T47D (cell line): Measurements from ENCODE around the gene SLC39A5.

Experiments
- DNase-seq, 2 experiments: peaks; one replicate each; pipeline versions ENCODE4 v3.0.0 to v3.0.0-alpha.2; 2011 to 2012; ENCODE audit warnings: low read depth in 1 of 2, low spot score in 1 of 2
- JUND ChIP-seq: IDR thresholded peaks from 2 replicates; pipeline ENCODE4 v1.6.1; 2012; ENCODE audit warnings: low read depth
- in situ Hi-C: cut with HindIII; loops from 2 replicates; pipeline ENCODE4 v1.10.0; 2016; ENCODE audit warnings: low sequenced_read_pairs, low pct_unique_long_range_greater_than_20kb

Gene SLC39A5

DNA sequence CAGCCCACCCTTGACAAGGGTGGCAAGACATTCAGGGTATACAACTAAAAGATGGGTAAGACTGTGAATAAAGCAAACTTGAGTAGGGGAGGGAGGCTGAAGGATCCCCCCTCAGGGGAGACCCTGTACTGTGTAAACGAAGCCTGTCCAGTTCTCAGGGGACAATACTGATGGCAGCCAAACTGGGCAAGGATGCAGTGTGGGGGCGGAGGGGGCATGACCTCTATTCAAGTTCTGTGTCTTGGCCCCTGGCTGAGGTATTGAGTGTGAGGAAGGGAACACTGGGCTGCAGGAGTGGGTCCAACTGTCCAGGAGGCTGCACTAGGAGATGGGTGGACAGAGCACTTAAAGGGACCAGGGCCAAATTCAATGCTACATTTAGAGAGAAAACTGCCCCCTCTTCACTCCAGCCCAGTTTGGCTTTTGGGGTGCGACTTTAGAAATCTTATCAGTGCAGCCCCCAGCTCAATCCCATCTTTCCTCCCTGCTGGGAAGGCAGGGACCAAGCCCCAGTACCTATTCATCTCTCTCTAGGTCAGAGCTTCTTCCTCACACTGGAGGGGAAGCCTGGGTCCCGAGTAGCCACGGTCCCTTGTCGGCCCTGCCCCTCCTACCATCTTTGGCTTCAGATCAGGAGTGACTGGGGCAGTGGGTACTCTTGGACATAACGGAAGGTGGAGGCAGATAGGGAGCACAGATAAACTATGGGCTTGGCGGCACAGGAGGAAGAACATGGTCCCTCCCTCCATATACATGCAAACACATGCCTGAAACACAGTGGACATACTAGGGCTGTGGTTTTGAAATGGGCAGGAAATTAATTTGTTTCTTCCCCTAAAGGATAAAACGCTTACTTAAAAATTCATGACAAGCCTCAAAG is 11.8 kb downstream of the SLC39A5 start:
- no peak for TF ChIP-seq JUND
- no peak for DNase-seq
- in situ Hi-C loops = no loop called here

DNA sequence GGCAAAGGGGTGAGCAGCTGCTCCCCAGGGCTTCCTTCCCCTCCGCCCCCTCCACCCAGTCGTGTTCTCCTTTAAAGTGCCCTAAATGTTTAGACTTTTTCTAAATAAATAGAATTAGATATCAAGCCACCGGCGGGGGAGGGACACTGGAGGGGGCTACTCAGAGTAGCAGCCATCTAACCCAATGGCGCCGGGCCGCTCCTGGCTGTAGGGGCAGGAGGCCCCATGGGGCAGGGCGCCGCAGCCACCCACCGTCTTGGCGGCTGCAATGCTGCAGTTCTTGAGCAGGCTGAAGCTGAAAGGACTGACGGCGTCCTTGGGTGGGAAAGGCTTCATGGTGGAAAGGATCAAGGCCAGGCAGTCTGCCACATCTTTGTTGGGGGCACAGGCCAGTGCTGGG is 13.1 kb downstream of the SLC39A5 start:
- TF ChIP-seq JUND = no peak
- DNase-seq = no peak
- in situ Hi-C loops = no loop called here

DNA sequence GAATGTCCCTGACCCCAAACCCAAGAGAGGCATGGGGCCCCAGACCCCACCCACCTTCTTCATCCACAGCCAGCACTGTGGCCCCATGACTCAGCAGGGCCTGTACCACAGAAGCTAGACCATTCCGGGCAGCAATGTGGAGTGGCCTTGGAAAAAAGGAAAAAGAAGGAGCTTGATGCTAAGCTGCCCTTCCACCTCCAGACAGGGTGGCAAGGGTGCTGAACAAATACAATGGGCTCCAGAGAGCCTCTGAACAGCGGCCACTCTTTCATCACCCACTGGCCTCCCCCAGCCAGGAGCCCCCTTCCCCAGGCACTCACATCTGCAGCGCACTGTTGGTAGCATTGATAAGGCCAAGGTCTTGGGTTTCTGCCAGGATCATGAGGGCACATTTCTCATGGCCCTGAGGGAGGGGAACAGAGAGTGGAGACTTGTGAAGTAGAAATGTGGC is 13.9 kb downstream of the SLC39A5 start:
- no peak for TF ChIP-seq JUND
- DNase-seq = no peak
- in situ Hi-C loops = no loop called here

DNA sequence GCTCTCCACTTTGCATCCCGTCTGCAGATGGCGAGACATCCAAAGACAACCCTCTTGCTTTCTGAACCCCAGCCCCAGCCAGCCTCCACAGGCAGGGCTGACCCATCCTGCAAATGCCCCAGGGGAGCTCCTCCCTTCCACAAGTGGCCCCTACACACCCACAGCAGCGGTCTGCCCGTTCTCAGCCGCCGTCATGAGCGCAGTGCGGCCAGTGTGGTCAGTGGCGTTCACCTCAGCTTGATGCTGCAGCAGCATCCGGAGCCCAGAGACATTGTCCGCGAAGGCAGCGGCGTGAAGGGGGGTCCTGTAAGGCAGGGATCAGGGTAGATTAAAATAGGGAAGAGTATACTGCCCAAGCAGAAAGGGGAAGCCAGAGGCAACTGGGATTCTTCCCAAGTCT is 14.6 kb downstream of the SLC39A5 start:
- no peak for TF ChIP-seq JUND
- in situ Hi-C loops = no loop called here
- no peak for DNase-seq

DNA sequence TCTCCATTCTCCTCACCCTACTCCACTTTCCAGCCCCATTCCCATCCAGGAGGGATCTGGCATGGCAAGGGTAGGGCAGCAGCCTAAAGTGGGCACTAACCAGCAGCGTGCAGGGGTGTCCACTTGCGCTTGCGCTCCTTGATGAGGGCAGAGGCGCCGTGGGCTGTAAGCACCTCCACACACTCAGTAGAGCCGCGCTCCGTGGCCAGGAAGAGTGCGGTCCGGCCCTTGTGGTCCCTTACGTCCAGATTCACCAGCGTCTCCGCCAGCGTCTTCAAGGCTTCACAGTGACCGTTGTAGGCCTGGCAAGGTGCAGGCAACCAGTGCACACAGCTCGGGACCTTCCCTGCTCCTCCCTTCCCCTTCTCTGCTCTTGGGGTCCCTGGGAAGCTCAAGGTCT is 18.1 kb downstream of the SLC39A5 start:
- in situ Hi-C loops = no loop called here
- no peak for TF ChIP-seq JUND
- DNase-seq = no peak

DNA sequence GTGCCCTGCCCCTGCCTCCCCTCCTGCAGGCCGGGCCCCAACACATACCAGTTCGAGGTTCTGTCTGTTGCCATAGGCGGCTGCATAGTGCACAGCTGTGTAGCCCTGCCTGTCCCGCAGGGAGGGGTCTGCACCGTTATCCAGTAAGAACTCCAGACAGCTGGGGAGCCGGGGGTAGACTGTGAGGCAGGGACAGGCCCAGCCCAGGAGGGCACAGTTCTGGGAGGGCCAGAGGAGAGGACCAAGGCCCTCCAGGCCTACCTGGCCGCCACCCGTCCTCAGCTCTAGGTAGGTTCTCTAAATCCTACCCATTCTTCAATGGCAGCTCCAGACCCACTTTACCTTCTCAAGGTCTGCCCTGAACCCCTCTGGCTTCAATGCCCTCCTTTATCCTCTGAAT is 18.9 kb downstream of the SLC39A5 start:
- TF ChIP-seq JUND = no peak
- no peak for DNase-seq
- in situ Hi-C loops = no loop called here

DNA sequence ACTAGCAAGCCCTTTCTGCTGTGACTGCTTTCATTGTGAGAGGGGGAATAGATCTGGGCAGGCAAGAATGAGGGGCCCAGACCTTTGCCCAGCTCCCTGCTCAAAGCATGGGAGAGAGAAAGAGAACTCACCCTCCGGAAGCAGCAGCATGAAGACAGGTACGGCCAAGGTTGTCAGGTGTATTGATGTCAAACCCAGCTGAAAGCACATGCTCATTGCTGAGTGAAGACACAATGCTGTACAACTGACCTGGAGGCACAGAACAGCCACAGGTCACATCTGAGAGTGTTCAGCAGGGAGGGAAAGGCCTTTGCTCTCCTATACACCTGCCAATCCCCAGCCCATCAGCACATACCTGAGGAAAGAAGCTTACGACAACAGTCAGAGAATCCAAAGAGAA is 22.8 kb downstream of the SLC39A5 start:
- in situ Hi-C loops = no loop called here
- DNase-seq = no peak
- no peak for TF ChIP-seq JUND

DNA sequence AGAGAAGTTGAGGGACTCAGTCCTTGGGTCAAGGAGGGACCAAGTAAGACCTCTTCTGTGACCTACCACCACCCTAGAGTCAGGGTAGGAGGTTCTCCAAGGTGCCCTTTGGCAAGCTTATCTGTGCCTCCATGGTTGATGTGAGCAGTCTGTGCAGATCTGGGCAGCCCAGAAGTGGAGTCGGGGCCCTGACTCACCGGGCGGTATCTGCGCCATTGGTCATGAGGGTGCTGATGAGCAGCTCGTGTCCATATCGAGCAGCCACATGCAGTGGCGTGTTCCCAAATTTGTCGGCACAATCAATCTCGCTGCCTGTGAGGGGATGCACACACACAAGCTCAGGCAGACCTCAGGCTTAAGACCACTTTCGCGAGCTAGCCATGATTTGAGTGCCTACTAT is 23.2 kb downstream of the SLC39A5 start:
- in situ Hi-C loops = no loop called here
- no peak for TF ChIP-seq JUND
- no peak for DNase-seq

DNA sequence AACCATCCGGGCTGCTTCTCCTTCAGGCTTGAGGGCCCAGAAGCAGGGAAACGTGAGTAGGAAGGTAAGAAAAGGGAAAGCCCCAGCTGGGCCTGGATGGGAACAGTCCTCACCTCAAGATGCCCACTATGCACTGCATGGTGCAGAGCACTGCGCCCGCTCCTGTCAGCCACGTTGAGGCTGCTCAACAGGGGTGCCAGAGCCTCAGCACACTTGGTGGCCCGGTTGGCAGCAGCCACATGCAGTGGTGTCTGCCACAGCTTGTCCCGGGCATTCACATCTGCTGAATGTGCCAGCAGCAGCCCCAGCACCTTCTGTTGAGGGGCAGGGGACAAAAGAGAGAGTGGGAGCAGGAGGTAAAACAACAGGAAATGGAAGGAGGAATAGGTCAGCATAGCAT is 25.8 kb downstream of the SLC39A5 start:
- in situ Hi-C loops = no loop called here
- no peak for DNase-seq

DNA sequence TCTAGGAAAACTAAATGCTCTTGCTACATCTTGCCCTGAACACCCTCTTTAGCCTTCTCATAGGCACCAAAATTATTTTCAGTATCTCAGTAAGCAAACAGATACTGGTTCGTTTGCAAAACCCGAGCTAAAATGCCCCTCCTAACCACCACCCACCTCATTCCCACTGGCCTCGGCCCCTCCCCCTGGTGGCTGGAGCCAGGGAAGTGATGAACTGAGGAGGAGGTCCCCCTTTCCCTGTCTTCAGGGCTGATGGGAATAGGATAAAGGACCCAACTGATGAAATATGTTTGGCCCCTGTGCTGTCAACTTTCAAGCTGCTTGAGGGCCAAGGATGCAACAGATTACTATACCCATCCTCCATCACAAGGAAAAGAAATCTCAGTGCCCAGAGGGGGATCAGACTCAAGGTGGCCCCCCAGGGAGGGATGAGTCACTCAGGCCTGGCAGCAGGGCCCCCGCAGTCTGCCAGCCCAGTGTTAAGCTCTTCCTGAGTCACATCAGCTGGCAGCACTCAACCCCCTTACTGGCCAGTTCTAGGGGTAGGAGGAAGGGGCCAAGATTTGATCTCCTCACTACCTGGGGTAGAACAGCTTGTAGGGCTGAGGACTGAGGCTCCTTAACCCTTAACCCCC is 26.6 kb downstream of the SLC39A5 start:
- in situ Hi-C loops = no loop called here
- TF ChIP-seq JUND = no peak
- DNase-seq = no peak

More for the DNA sequence above, 25.8 kb downstream of the SLC39A5 start:
- no peak for TF ChIP-seq JUND

DNA sequence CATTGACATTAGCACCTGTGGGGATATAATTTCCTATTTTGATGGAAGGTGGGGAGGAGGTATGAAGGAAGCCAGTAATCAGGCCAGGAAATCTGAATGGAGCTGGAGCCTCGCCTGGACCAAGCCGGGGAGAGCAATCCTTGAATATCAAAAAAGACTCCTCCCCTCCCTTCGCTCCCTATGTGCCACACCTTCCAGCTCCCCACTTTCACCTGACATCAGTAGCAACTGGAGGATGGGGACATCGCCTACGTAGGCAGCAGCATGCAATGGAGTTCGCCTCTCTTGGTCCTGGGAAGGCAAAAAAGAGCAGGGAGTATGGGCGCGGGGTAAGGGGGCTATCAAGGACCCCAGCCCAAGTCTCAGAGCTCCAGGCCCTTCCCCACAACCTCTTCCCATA is 27.2 kb downstream of the SLC39A5 start:
- in situ Hi-C loops = no loop called here
- no peak for TF ChIP-seq JUND
- no peak for DNase-seq

DNA sequence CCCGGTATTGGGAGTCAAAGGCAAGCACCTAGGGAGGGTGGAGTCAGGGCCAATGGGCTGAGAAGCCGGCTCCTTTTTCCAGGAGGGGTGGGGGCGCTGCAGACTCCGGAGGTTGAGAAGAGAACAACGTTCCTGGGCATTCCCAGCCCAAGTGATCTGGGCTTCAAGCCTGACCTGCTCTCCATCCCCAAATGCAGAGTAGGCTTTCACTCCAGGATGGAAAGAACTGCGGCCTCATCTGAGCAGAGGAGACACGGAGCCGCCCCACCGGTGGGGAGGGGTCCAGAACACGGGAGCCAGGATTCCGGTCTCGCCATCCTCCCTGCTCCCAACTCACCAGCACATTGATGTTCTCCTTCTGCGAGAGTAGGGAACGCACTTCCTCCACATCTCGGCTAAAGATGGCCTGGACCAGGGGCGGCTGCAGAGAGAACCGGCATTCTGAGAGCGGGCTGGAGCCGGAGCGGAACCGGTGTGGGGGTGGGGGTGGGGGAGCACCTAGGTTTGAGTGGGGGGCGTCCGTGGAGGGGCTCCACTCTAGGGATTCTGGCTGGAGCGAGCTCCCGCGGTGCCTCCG is 27.7 kb downstream of the SLC39A5 start:
- in situ Hi-C loops = no loop called here
- TF ChIP-seq JUND = no peak
- peak; percentile 66 to 75 for DNase-seq
